HT-29 (cell line): Measurements from ENCODE around the gene MKX. TPM values are rescaled to one million over a fixed set of nuclear protein-coding genes. Genes with fewer than 3 reads are reported as not detected.

ENCODE experiments used
- DNase-seq: peaks from one replicate; pipeline ENCODE4 v3.0.0-alpha.2; 2015; ENCODE audit warnings: low spot score
- small RNA-seq: library from RNA; depleted of rRNA; stranded (forward); fragments of <200 nt; gene quantifications from one replicate; pipeline ENCODE3, GENCODE V24; 2014
- total RNA-seq: library from RNA; depleted of rRNA; stranded (reverse); fragments of >200 nt; shearing (Covaris generic); gene quantifications from 2 replicates; pipeline ENCODE4 v1.2.3, GENCODE V29; 2014; rRNA removed

The MKX gene
- total RNA-seq, 1 experiment from 2014 or later = not detected

- no peak for DNase-seq
These were observed 91.3 kb downstream of the MKX start for GRCh38 chr10:27654284-27654683.

- no peak for DNase-seq
These were observed 98.9 kb downstream of the MKX start for GRCh38 chr10:27646604-27647175.

GRCh38 chr10:27646194-27646593 lies 99.4 kb downstream of the MKX start:
- no peak for DNase-seq

DNA sequence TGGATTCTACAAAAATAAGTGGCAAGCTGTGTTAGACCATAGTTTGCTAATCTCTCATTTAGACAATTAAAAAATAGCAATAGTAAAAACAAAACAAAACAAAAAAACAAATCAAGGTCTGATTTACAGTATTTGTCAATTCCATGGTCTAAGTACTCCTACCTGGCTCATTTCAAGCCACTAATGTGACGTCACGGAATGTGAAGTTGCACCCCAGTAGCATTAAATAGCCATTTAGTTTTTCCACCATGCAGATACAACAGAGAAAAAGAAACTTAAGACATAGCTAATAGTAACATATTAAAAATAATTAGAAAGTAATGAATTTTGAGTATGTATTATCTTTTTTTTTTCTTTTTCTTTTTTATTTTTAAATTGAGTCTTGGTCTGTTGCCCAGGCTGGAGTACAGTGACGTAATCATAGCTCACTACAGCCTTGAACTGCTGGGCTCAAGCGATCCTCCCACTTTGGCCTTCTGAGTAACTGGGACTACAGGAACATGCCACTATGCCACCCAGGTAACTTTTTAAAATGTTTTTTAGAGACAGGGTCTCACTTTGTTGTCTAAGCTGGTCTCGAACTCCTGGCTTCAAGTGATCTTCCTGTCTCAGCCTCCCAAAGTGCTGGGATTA lies 101.2 kb downstream of the MKX start:
- DNase-seq = no peak

GRCh38 chr10:27643301-27643700 lies 102.3 kb downstream of the MKX start:
- DNase-seq = no peak

DNA sequence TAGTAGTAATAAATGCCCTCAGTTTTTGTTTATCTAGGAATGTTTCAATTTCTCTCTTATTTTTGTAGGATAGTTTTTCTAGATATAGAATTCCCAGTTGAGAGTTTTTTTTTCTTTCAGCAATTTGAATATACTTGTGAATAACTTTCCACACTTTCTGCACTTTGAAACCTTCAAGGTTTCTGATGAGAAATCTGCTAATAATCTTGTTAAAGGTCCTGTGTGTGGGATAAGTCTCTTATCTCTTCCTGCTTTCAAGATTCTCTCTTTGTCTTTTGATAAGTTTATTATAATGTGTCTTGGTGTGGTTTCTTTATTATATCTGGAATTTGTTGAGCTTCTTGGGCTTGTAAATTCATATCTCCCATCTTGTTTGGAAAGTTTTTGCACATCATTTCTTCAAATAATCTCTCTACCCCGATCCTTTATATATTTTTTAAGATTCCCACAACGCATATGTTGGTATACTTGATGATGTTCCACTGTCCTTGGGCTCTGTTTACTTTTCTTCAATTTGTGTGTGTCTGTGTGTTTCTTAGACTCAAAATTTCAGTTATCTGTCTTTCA lies 103.5 kb downstream of the MKX start:
- no peak for DNase-seq

DNA sequence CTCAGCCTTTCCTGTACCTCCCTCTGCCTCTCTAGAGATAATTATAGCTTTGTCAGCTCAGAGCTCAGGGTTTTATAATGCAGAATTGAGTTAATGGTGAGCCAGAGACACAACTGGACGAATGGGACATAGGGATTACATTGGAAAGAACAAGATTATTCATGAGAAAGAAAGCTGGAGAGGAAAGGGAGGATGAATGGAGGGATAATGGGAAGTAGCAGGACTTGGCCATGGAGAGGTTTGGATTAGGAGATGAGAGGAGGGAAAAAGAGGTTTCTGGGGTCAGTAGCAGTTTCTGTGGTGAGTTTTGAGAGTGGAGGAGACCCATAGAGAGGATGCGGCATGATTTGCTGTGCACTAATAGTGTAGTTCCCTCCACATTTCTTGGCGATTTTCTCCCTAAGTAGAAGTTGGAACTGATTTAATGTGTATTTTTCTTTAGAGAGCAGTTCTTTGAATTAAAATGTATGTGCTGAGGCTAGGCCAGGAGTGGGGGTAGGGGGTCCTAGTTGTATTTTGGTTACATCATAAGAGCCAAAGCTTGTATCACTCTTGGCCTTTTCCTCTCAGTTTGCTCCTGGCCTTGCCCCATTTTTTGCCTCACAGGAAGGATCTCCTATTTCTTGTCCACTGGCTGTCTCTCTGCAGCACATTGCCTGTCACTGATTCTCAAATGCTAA lies 107.4 kb downstream of the MKX start:
- no peak for DNase-seq

GRCh38 chr10:27637601-27638000 lies 108.0 kb downstream of the MKX start:
- DNase-seq = no peak

DNA sequence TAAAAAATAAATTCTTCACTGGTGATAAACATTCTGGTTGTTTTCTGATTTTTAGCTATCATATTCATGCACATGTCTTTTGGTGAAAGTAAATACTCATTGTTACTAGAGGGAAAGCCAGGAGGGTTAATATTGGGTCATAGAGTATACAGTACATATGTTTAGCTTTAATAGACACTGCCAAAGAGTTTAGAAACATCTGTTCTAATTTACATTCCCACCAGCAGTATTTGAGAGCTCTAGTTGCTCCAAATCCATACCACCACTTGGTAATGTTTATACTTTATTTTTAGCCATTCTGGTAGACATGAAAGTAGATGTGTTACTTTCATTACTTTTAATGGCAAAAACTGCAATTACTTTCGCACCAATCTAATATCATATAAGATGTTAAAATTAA lies 108.8 kb downstream of the MKX start:
- DNase-seq = no peak

DNA sequence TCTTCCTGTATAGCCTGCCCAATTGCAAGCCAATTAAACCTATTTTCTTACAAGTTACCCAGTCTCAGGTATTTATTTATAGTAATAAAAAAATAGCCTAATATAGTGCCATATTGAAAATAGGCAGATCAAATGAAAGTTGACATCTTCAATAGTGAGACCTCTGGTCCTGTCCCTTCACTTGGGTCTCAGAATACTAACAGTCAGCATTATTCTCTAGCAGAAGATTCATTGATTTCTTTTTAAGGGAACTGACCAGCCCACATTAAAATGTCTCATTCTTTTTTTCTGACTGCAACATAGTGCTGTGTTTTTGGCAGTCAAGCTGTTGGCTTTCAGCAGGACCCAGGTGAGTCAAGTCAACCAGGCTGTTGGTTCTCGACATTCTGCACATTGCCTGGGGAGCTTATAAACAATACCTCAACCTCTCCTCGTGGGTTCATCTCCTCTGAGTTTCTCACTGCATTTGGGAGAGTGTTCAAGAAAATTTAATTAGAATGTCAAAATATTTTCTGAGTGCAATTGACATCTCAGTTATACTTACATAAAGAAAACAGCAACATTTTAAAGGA lies 109.8 kb downstream of the MKX start:
- DNase-seq = no peak

- DNase-seq = no peak
These were observed 110.3 kb downstream of the MKX start for GRCh38 chr10:27635290-27635689.

- DNase-seq = no peak
These were observed 117.0 kb downstream of the MKX start for GRCh38 chr10:27628621-27629020.

GRCh38 chr10:27626890-27627289 lies 118.7 kb downstream of the MKX start:
- DNase-seq = no peak

DNA sequence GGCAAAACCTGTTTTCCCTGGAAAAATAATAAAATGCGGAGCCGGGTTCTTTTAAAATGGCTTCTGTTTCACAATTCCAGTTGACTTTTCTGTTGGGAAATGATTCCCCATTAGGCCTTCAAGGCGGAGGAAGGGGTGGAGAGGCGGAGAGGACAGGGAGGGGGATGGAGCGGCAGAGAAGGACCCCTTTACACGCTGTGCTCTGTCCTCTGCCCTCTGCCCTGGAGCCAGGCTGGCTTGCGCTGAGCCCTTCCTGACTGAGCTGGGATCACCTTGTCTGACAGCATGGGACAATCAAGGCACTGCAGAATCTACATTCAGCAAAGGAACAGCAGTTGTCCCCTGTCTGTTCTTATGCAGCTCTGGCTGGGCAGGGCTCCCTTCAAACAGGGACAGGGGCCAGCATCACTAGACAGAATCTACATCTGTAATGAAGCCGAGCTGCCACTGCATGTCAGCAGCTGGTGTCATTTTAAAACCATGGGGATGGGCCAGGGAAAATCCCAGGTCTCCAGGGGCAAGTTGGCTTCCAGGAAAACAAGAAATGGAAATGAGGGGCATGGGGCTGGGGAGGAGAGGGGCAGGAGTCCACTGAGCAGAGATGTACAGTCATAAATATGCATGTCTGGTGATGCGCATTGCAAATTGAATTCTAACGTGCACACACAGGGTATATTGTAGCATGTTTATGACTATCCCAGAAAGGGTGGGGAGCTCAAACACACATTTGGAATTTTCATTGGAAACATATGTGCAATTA lies 120.0 kb downstream of the MKX start:
- DNase-seq = no peak

DNA sequence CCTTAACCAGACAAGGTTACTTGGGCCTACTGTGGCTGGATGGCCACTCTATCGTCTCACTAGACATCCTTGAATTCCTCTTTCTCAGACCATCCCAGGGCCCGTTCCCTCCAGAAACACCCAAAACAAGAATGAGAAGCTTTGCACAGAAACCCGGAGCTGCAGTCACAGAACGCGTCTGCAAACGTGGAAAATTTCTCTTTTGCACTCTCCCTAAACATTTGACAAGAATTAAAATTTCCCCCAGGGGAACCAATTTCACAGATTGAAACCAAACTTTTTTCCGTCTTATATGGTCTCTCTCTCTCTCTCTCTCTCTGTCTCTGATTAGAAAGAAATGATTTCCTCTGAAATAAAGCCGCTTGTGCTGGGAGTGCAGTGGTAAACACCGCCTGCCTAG lies 120.7 kb downstream of the MKX start:
- no peak for DNase-seq

Small RNA genes lying within 50 kb of the gene (small RNA-seq; reads per million reads assigned to genes)
- not detected for gene RN7SKP132

Other genes starting within 250 kb of the MKX start
- gene RAB18, start 241.5 kb downstream of the MKX start, total RNA-seq = 12.7 and 12.8 TPM in 2 replicates